CD4-positive, alpha-beta T cell treated with Interleukin-12 subunit alpha and Interleukin-12 subunit beta, for 1 hour (primary cell): ENCODE data around the gene TMEM101.
A peak's percentile ranks its signal among the peaks of the same experiment; 100 is the strongest.
"Not testable (repeated sequence)": the region's sequence is repeated elsewhere in the genome, so short reads cannot be mapped to it uniquely, and the experiment has no call there.

ENCODE experiments used
- DNase-seq: peaks from one replicate; pipeline ENCODE4 v3.0.0-alpha.2; 2020

TMEM101 gene

DNA sequence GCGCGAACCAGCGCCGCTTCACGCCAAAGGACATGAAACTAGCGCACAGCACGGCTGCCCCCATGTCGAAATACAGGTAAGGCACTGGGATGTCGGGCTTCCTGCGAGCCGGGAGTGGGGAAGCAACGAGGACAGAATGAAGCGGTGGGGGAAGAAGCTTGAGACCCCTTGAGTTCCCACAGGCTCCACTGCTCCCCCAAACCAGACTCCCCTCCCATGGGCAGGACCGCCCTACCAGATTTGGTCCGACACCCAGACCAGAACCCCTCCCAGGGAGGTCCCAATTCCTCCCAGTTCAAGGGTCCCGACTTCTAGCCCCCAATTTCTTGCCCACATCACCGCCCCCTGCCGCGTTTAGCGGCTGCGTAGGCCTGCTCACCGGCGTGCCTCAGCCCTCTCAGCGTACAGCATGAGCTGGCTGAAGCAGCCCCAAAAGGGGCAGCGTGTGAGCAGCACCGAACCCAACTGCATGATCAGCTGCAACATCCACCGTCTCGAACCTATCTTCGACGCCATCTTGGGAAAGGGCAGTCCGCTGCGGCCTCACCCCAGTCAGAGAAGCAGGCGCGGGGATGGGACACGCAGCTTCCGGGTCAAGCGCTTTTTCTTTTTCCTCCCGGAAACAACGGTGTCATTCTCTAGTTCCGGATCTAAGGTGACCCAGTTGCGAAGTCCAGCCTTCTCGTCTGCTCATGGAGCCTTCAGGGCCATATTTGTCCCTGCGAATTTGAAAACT, at the start of gene TMEM101:
Gene TMEM101 (minus strand): TSS at position 527 of the 736 bp plus-strand sequence. CDS start 11 bp downstream, at position 516.
- DNase-seq = peak; percentile 93

DNA sequence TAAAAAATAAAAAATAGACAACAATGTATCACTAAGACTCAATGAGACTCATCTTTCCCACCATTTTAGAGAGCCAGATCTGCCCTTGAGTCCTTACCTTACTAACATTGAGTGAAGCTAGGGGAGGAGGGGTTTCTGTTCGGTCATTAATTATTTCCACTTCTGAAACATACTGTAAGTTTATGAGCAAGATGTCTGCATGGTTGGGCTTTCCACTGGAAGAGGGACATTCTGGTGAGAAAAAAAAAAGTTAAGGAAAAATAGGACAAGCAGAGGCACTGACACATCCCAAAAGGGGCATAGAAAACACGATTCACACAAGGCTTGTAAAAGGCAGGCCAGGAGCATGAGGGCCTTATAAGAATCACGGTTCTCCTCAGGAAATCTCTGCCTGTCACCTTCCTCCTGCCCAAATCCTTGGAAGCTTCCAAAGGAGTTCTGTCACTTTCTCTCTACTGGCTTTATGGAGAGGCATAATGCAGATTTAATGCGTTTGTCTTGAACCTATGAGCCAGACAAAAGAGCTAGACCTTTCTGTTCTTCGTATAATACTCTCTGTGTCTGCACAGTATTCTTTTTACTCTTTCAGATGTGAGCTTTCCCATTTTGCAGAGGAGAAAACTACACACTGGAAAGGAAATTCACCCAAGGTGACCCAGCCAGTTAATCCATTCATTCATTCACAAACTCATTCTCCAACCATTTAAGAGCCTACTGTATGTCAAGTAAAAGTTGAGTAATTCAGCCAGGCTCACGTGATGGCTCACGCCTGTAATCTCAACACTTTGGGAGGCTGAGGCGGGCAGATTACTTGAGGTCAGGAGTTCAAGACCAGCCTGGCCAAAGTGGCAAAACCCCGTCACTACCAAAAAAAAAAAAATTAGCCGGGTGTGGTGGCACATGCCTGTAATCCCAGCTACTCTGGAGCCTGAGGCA, 49.2 kb upstream of the TMEM101 start:
- no peak for DNase-seq

DNA sequence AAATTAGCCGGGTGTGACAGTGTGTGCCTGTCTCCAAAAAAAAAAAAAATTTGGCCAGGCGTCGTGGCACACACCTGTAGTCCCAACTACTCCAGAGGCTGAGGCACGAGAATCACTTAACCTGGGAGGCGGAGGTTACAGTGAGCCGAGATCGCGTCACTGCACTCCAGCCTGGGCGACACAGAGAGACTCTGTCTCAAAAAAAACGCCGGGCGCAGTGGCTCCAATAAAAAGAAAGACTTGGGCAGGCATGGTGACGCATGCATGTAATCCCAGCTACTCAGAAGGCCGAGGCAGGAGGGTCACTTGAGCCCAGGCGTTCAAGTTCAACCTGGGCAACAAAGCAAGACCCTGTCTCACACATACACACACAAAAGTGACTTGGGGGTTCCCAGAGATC, 48.1 kb upstream of the TMEM101 start:
- no peak for DNase-seq

- DNase-seq = no peak
Observed at GRCh38 chr17:44061446-44061845, 46.7 kb upstream of the TMEM101 start.

- DNase-seq = no peak
Observed at GRCh38 chr17:44059101-44059892, 44.5 kb upstream of the TMEM101 start.

DNA sequence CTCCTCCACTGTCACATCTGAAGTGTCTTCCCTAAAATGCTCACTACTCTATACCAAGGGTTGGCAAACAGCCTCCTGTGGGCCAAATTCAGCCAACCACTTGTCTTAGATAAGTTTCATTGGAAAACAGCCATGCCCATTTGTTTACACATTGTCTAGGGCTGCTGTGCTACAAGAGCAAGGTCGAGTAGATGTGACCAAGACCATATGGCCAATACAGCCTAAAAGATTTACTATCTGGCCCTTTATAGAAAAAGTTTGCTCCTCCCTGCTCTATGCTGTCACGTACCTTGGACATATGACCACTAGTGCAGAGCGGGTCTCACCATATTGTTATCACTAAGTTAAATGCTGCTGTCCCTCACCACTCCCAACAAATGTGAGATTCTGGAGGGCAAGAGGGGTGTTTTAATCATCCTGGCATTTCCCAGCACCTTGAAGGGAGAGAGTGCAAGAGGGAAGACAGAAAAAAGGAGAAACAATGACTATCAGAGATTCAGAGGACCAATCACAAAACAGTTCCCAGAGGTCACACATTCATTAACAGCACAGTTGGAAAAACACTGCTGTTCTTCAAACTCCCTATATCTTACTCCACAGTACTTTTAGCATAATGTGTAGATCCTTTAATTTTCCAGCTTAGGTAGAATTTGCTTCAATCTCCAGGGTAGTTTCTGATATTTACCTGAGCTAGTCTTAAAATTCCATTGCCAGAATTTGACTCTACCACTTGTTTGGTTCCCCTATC, 38.5 kb upstream of the TMEM101 start:
- DNase-seq = no peak

DNA sequence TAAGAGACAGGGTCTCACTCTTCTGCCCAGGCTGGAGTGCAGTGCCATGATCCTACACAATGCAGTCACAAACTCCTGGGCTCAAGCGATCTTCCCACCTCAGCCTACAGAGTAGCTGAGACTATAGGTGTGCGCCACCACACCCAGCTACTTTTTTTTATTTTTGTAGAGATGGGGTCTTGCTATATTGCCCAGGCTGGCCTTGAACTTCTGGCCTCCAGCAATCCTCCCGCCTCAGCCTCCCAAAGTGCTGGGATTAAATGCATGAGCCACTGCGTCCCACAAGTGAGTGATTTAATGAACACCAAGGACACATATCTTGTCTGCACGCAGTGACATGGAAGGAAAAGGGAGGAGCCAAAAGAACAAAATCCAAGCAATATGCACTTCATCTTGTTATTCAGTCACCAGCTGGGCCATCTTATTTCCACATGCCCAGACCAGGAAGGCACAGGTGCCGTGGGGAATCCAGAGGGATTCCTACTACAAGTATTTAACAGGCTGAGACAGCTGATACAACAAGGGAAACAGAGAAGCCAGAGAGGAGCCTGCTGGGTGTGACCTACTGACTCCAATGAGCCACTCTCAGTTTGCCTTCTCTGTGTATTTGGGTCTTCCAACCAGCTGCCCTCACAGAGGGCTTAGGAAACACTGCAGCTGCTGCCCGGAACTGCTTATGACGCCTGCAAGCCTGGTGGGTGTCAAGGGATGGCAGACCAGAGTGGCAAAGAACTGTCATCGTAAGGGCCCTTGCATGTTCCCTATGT, 34.7 kb upstream of the TMEM101 start:
- no peak for DNase-seq

DNA sequence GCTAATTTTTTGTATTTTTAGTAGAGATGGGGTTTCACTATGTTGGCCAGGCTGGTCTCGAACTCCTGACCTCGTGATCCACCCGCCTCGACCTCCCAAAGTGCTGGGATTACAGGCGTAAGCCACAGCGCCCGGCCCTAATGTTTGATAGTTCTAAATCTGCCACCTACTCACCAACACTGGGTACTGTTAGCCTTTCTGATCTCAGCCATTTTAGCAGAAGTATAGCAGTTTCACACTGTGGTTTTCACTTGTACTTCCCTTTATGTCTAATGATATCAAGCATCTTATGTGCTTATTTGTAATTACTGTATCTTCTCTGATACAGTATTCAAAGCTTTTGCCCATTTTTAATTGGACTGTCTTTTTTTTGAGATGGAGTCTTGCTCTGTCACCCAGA, 32.1 kb upstream of the TMEM101 start:
- DNase-seq = not testable (repeated sequence)

GRCh38 chr17:44045486-44045885, 30.7 kb upstream of the TMEM101 start:
- DNase-seq = no peak

GRCh38 chr17:44044071-44044470, 29.3 kb upstream of the TMEM101 start:
- DNase-seq = no peak

DNA sequence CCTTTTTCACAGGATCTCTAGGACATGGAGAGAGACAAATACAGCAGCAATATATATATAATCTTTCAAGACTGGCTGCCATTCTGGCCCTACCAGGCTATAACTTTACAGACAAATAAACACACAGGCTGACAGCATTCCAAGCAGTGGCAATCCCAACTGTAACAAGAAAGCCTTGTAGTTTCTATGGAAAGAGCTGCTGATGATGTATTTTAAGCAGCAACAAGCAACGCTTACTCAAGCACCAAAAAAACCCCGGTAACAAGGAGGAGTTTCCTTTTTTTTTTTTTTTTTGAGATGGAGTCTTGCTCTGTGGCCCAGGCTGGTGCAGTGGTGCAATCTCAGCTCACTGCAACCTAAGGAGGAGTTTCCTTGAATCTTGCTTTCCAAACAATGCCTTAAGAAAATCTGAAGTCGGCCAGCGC, 28.5 kb upstream of the TMEM101 start:
- no peak for DNase-seq

GRCh38 chr17:44039829-44040635, 25.3 kb upstream of the TMEM101 start:
- DNase-seq = no peak

- no peak for DNase-seq
Observed at GRCh38 chr17:44038604-44039011, 23.8 kb upstream of the TMEM101 start.

GRCh38 chr17:44037471-44037870, 22.7 kb upstream of the TMEM101 start:
- DNase-seq = no peak

GRCh38 chr17:44034688-44035087, 19.9 kb upstream of the TMEM101 start:
- DNase-seq = not testable (repeated sequence)

DNA sequence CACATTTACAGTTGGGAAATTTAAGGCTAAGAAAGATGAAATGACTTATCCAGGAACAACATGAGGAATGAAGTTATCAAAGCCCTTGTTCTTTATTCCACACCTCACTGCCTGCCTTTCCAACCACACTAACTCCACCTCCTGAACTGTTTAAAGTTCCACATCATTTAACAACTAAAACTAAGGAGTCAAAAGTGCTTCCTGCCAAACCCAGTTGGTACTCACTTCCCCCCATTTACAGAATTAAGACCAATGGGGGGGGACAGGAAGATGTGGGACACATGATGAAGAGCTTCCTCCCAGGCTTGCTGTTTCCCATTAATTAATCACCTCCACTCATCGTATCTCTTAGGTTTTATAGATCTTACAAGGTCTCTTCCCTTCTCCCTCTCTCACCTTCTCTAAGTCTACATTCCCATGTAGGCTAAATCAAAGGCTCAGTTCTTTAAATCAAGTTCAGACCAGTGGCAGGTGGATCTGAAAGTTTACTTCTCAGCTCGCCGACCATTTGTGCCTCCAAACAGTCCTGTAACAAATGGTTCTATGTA, 19.2 kb upstream of the TMEM101 start:
- no peak for DNase-seq

- DNase-seq = no peak
Observed at GRCh38 chr17:44030482-44030881, 15.7 kb upstream of the TMEM101 start.

- DNase-seq = no peak
Observed at GRCh38 chr17:44029736-44030135, 15.0 kb upstream of the TMEM101 start.

- DNase-seq = no peak
Observed at GRCh38 chr17:44024853-44025252, 10.1 kb upstream of the TMEM101 start.

DNA sequence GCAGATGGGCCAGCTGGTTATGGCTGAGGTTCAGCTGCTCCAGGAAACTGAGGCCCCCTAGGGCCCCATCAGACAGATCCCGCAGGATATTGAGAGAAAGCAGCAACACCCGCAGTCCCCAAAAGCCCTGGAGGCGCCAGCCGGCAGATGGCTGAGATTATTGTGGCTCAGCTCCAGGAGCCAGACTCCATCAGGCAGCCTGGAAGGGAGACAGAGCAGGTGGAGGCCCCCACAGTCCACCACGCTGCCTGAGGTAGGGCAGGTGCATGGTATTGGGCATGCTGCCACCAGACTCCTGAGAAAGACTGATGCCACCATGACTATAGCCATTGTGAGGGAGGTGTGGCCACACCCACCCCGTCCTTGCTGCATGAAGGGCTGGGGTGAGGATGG, 9.5 kb upstream of the TMEM101 start:
- no peak for DNase-seq
